Measurements from ENCODE around the gene PDZD4. TPM values are rescaled to one million over a fixed set of nuclear protein-coding genes. Genes with fewer than 3 reads are reported as not detected.

PDZD4 gene
- polyA plus RNA-seq, 1 of the 3 experiments (the other 2 are of a cell fraction) = 1.9 TPM

- no peak for TF ChIP-seq CTCF (IDR thresholded peaks at IDR 0.05)
Measured at GRCh38 chrX:153845195-153845594, 14.9 kb upstream of the PDZD4 start (continued).

- 26% methylated on average over 6 of the region's 6 CpGs for WGBS (ENCODE audit: low lambda C conversion rate)
- Histone ChIP-seq H3K9me3 (no peaks in the 10 kb centered on the region), H2AFZ (ENCODE audit: low read depth) (no peak overlapping the region), H4K20me1 (ENCODE audit: insufficient read depth) (no peaks in the 10 kb centered on the region), H3K27ac (ENCODE audit: low read depth in 2 of 2, low read length in 1 of 2) (no peak overlapping the region), H3F3A (replicated peaks; ENCODE audit: insufficient read depth) (no peaks in the 10 kb centered on the region), H3K4me2 (no peak overlapping the region), H3K4me1 (ENCODE audit: control insufficient read depth in 1 of 2, insufficient read depth in 2 of 2, low read depth in 1 of 2, low read length in 1 of 2) (no peaks in the 10 kb centered on the region), H3K27me3 (ENCODE audit: insufficient read depth) (peaks cover 41% of the 10 kb centered on the region), H3K9me2 (no peaks in the 10 kb centered on the region), H3K4me3 (ENCODE audit: low read depth in 2 of 2, low read length in 1 of 2) (no peak overlapping the region), H3K36me3 (replicated peaks in 1 of 2; ENCODE audit: control insufficient read depth in 1 of 2, insufficient read depth in 2 of 2, low read length in 1 of 2) (no peaks in the 10 kb centered on the region), H3K9ac (no peak overlapping the region), H3K79me2 (ENCODE audit: insufficient read depth) (no peaks in the 10 kb centered on the region)
- ChIA-PET POLR2A (no interaction called here), CTCF (no interaction called here)
- no peak for DNase-seq
- no peak for TF ChIP-seq MXI1 (IDR thresholded peaks at IDR 0.05; ENCODE audit: low read depth, low read length)
- TF ChIP-seq CHD2 (IDR thresholded peaks at IDR 0.05; ENCODE audit: low read length, partially characterized antibody) = no peak
- TF ChIP-seq JUND (IDR thresholded peaks at IDR 0.05) = no peak
- no peak for TF ChIP-seq SIN3A (IDR thresholded peaks at IDR 0.05; ENCODE audit: borderline replicate concordance, low read depth, low read length)
- TF ChIP-seq TAF1 (IDR thresholded peaks at IDR 0.05; ENCODE audit: borderline replicate concordance, low read depth, low read length) = no peak
- no peak for TF ChIP-seq MEF2A (IDR thresholded peaks at IDR 0.05; ENCODE audit: borderline replicate concordance, low read depth)
- no peak for TF ChIP-seq PBX3 (IDR thresholded peaks at IDR 0.05)
- no peak for TF ChIP-seq CTCF (IDR thresholded peaks at IDR 0.05)
- TF ChIP-seq ZBTB33 (IDR thresholded peaks at IDR 0.05; ENCODE audit: borderline replicate concordance, low read depth) = no peak
- no peak for TF ChIP-seq REST (IDR thresholded peaks at IDR 0.05; ENCODE audit: low read depth, low read length)
- TF ChIP-seq IRF3 (IDR thresholded peaks at IDR 0.05; ENCODE audit: low read depth, low read length) = no peak
- no peak for TF ChIP-seq RXRA (IDR thresholded peaks at IDR 0.05; ENCODE audit: borderline replicate concordance, low read depth)
- no peak for TF ChIP-seq USF2 (IDR thresholded peaks at IDR 0.05; ENCODE audit: borderline replicate concordance, low read depth, low read length)
- no peak for TF ChIP-seq NFIC (IDR thresholded peaks at IDR 0.05; ENCODE audit: borderline replicate concordance)
- TF ChIP-seq FOSL2 (IDR thresholded peaks at IDR 0.05; ENCODE audit: borderline replicate concordance, low read depth) = no peak
- TF ChIP-seq EP300 (IDR thresholded peaks at IDR 0.05; ENCODE audit: borderline replicate concordance in 1 of 2, low read depth in 1 of 2, low read length in 1 of 2) = no peak
- no peak for TF ChIP-seq GABPA (IDR thresholded peaks at IDR 0.05; ENCODE audit: low read depth)
Measured at GRCh38 chrX:153844509-153845082, 14.3 kb upstream of the PDZD4 start.
